Measurements from ENCODE around the gene SOD1.

DNA sequence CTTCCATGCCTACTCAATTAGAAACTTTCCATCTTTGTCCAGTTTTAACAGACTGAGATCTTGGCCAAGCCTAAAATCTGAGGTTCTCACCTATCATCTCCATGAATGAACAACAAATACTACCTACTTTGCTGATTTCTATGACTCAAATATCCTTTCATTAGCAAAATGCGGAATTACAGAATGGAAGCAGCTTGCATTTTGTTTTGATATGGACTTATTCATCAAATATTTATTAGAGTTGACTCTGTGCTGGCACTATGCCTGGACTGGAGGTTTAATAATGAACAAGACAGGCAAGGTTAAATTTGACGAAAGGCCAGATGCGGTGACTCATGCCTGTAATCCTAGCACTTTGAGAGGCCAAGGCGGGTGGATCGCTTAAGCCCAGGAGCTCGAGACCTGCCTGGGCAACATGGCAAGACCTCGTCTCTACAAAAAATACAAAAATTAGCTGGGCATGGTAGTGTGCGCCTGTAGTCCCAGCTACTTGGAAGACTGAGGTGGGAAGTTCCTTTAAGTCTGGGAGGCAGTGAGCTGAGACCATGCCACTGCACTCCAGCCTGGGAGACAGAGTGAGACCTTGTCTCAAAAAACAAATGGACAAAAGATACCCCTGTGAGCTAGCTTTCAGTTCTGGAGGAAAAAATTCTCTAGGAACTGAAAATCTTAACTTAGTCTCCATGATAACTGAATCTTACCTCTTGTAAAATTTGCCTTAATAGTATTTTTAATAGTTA lies 29.4 kb upstream of the SOD1 start:
- TF ChIP-seq, protein P1, sequence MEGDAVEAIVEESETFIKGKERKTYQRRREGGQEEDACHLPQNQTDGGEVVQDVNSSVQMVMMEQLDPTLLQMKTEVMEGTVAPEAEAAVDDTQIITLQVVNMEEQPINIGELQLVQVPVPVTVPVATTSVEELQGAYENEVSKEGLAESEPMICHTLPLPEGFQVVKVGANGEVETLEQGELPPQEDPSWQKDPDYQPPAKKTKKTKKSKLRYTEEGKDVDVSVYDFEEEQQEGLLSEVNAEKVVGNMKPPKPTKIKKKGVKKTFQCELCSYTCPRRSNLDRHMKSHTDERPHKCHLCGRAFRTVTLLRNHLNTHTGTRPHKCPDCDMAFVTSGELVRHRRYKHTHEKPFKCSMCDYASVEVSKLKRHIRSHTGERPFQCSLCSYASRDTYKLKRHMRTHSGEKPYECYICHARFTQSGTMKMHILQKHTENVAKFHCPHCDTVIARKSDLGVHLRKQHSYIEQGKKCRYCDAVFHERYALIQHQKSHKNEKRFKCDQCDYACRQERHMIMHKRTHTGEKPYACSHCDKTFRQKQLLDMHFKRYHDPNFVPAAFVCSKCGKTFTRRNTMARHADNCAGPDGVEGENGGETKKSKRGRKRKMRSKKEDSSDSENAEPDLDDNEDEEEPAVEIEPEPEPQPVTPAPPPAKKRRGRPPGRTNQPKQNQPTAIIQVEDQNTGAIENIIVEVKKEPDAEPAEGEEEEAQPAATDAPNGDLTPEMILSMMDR (IDR thresholded peaks at IDR 0.05) = no peak
- no peak for TF ChIP-seq POLR2A (IDR thresholded peaks at IDR 0.05)

Data from uterus (tissue), 2 donors.